Dermis blood vessel endothelial cell (primary cell): ENCODE results near the gene NEIL1. TPM values are rescaled to one million over a fixed set of nuclear protein-coding genes. Genes with fewer than 3 reads are reported as not detected.
"Not testable (repeated sequence)": the region's sequence is repeated elsewhere in the genome, so short reads cannot be mapped to it uniquely, and the experiment has no call there.

Experiments
- DNase-seq: peaks from one replicate; pipeline ENCODE4 v3.0.0; 2010
- total RNA-seq: library from RNA; depleted of rRNA; stranded (reverse); fragments of >200 nt; gene quantifications from 2 replicates; pipeline ENCODE4 v1.2.3, GENCODE V29; 2014

Gene NEIL1
- total RNA-seq, 1 donor from 2014 or later, result 35.6 TPM

- not testable (repeated sequence) for DNase-seq
Observed at GRCh38 chr15:75383986-75384385, 37.1 kb downstream of the NEIL1 start.

GRCh38 chr15:75389791-75390382, 43.0 kb downstream of the NEIL1 start:
- no peak for DNase-seq

GRCh38 chr15:75397494-75397893, 50.7 kb downstream of the NEIL1 start:
- no peak for DNase-seq

- no peak for DNase-seq
Observed at GRCh38 chr15:75403892-75404291, 57.1 kb downstream of the NEIL1 start.

Other genes with a start within 250 kb of the NEIL1 start
- 7.0 and 12.4 TPM in 2 replicates for gene C15orf39, start 145.2 kb upstream of the NEIL1 start, total RNA-seq
- gene GOLGA6C, start 88.7 kb upstream of the NEIL1 start, total RNA-seq, result not detected in 2 replicates
- not detected in 2 replicates for gene GOLGA6D, start 64.2 kb upstream of the NEIL1 start, total RNA-seq
- 74.2 and 84.6 TPM in 2 replicates for gene COMMD4, start 11.0 kb upstream of the NEIL1 start, total RNA-seq
- gene MAN2C1, start 21.6 kb downstream of the NEIL1 start, total RNA-seq, result 102 and 192 TPM in 2 replicates
- 32.0 and 40.8 TPM in 2 replicates for gene SIN3A, start 104.7 kb downstream of the NEIL1 start, total RNA-seq
- gene PTPN9, start 232.3 kb downstream of the NEIL1 start, total RNA-seq, result 17.7 and 25.5 TPM in 2 replicates